Chondrocyte (in vitro differentiated cells): Measurements from ENCODE around the gene ZNF784. TPM values are rescaled to one million over a fixed set of nuclear protein-coding genes. Genes with fewer than 3 reads are reported as not detected.
A peak's percentile ranks its signal among the peaks of the same experiment; 100 is the strongest.

Source experiments
- DNase-seq: peaks from one replicate; pipeline ENCODE4 v3.0.0; 2021; ENCODE audit warnings: mixed read lengths, low spot score
- H3K27ac Mint-ChIP-seq: one replicate; pipeline ENCODE4 v1.8.0; 2021; ENCODE audit warnings: mild to moderate bottlenecking, moderate library complexity, mixed read lengths; ENCODE audit not compliant: unreplicated experiment
- H3K27me3 Mint-ChIP-seq: 2 replicates; pipeline ENCODE4 v1.8.0; 2021; ENCODE audit warnings: low read depth, mixed read lengths
- H3K36me3 Mint-ChIP-seq: 2 replicates; pipeline ENCODE4 v1.8.0; 2021; ENCODE audit warnings: low read depth, mixed read lengths
- H3K4me1 Mint-ChIP-seq: 2 replicates; pipeline ENCODE4 v1.8.0; 2021; ENCODE audit warnings: low read depth, mild to moderate bottlenecking, mixed read lengths
- H3K4me3 Mint-ChIP-seq: one replicate; pipeline ENCODE4 v1.8.0; 2021; ENCODE audit warnings: mild to moderate bottlenecking, moderate library complexity, mixed read lengths; ENCODE audit not compliant: unreplicated experiment
- H3K9me3 Mint-ChIP-seq: 2 replicates; pipeline ENCODE4 v1.8.0; 2021; ENCODE audit warnings: low read depth, mixed read lengths
- total RNA-seq: library from RNA; stranded (reverse); gene quantifications from 3 replicates; pipeline ENCODE4 v1.2.1, GENCODE V29; 2021
- TF ChIP-seq, protein P1 (sequence below): fragments of 200-600 bp; sonication (generic); IDR thresholded peaks from 2 replicates; pipeline ENCODE4 v1.5.0; 2021; ENCODE audit warnings: antibody characterized with exemption, mild to moderate bottlenecking, moderate library complexity

Gene ZNF784
- total RNA-seq, 1 donor from 2014 or later, result 6.4 TPM

DNA sequence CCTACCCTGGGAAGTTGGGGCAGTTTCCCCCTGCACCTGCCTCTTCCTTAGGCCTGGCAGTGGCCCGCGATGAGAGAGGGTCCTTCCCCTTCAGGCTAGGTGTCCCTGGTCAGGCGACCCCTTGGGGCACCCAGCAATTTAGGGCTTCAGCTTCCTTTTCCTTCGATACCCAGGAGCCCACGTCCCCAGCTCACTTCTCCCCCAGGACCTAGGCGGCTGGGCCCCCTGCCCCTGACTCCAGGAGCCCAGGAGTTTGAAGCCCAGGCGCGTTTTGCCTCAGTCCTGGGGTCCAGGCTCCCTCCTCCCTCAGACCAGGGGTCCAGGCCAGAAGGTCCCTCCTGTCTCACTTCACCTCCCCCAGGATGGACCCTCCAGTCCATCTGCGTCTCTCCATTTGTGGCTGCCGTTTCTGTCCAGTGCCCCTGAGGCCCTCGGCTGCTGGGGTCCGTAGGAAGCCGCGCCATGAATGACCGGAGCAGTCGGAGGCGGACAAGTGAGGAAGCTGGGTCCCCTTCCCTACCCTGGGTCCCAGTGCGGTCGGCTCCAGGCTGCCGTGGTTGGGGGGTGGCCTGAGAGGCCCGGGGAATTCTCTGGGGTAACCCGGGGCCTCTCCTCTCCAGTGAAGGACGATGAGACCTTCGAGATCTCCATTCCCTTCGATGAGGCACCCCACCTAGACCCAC lies 24.4 kb upstream of the ZNF784 start:
- peaks cover 53% of the 10 kb centered on the region for H3K4me1 Mint-ChIP-seq

DNA sequence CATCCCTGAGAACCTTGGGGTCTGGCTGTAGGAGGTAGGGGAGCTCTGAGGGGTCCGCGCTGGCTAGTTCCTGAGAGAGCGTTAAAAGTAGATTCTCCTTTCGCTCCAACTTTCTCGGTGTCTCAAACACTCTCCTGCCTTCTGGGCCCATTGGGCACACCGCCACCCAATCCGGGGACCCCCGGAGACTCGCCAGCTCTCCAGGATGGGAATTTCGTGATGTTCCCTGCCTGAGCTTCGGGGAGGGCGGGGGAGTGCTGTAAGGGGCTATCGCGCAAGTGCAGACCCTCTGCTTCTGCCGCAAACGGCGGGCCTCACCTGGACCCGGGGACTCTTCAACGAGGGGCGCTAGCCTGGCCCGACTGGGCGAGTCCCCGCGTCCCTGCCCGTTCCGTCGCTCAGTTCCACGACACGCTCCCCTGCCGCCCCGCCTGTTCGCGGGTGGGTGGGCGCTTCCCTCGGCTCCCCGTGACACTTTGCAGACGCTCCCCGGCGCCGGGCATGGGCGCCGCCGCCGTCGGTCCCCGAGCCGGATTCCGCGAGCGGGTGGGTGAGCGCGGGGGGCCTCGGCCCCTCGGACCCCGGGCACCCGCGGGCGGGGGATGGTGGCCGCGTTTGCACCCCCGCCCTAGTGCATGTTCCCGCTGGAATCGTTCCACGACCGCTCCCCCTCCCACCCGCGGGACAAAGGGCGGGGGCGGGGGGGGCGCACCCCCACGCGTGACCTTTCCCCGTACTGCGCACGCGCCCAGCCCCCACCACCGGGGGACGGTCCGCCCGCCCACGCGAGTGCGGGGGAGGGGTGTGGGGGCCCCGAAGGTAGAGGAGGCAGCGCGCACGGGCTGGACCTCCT lies 23.6 kb upstream of the ZNF784 start, which contains the start of gene CCDC106:
Gene CCDC106 (plus strand): TSS at position 481 of the 853 bp plus-strand sequence. CDS start 835 bp downstream, outside the sequence.
- no peaks in the 10 kb centered on the region for H3K27me3 Mint-ChIP-seq
- DNase-seq, result peak; percentile 93
- no peaks in the 10 kb centered on the region for H3K9me3 Mint-ChIP-seq
- TF ChIP-seq, protein P1, sequence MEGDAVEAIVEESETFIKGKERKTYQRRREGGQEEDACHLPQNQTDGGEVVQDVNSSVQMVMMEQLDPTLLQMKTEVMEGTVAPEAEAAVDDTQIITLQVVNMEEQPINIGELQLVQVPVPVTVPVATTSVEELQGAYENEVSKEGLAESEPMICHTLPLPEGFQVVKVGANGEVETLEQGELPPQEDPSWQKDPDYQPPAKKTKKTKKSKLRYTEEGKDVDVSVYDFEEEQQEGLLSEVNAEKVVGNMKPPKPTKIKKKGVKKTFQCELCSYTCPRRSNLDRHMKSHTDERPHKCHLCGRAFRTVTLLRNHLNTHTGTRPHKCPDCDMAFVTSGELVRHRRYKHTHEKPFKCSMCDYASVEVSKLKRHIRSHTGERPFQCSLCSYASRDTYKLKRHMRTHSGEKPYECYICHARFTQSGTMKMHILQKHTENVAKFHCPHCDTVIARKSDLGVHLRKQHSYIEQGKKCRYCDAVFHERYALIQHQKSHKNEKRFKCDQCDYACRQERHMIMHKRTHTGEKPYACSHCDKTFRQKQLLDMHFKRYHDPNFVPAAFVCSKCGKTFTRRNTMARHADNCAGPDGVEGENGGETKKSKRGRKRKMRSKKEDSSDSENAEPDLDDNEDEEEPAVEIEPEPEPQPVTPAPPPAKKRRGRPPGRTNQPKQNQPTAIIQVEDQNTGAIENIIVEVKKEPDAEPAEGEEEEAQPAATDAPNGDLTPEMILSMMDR, result no peak
- peaks cover 55% of the 10 kb centered on the region for H3K4me1 Mint-ChIP-seq
- peak within 1 kb of the TSS; percentile 82 for H3K4me3 Mint-ChIP-seq
- H3K27ac Mint-ChIP-seq, result peak within 1 kb of the TSS; percentile 79
- H3K36me3 Mint-ChIP-seq, result peaks cover 8% of the 10 kb centered on the region

More for the DNA sequence above, 24.4 kb upstream of the ZNF784 start:
- TF ChIP-seq, protein P1, result no peak
- DNase-seq, result peak; percentile 87
- peak overlapping the region; percentile 41 for H3K27ac Mint-ChIP-seq
- peak overlapping the region; percentile 81 for H3K4me3 Mint-ChIP-seq
- peaks cover 8% of the 10 kb centered on the region for H3K36me3 Mint-ChIP-seq
- H3K27me3 Mint-ChIP-seq, result no peaks in the 10 kb centered on the region
- no peaks in the 10 kb centered on the region for H3K9me3 Mint-ChIP-seq

DNA sequence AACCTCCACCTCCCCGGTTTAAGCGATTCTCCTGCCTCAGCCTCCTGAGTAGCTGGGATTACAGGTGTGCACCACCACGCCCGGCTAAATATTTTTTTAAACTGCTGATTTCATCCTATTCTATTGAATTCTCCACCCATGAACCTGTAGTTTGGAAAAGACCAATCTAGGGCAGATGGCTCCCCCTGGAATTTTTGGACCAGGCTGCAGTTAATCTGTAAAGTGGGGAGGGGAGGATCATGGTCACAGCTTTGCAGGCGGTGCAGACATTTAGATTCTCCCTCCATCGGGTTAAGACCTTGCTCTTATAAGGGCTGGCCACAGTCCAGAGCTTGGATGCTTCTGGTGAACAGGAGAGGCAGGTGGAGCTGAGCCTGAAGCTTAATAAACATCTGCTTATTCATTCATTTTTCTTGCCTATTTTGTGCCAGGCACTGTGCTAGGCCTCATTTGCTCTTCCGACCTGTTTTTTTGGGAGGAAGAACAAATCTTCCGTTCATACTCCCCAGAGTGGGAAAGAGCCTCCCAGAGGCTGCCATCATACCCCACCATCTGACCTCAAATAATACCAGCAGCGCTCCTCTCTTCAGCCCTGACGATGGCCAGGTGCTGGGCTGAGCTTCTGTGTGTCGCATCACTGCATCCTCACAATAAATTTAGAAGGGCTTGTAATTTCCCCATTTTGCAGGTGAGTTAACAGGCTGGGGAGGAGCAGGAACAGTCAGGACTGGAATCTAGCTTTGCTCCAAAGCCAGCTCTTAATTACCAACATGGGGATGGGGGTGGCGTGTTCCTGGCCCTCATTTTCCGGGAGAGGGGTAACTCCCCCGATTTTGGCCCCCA lies 22.7 kb upstream of the ZNF784 start:
- Mint-ChIP-seq H3K27ac (peak overlapping the region; percentile 79), H3K36me3 (peaks cover 8% of the 10 kb centered on the region), H3K27me3 (no peaks in the 10 kb centered on the region), H3K4me3 (peak overlapping the region; percentile 82), H3K4me1 (peaks cover 58% of the 10 kb centered on the region), H3K9me3 (no peaks in the 10 kb centered on the region)
- DNase-seq, result no peak
- TF ChIP-seq, protein P1, result no peak

DNA sequence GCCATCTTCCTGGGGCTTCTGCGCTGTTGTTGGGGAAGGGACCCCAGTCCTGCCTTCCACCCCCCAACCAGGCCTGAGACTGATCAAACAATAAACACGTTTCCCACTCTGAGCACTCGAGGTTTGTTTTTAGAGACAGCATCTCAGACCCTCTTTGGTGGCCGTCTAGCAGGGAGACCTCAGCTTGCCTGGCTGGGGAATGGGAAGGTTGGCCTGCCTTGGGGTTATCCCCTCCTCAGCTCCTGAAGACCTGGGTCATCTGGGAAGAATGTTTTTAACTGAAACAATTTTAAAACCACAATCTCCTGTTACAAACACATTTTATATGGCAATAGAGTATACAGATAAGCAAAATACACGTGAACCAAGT lies 21.1 kb upstream of the ZNF784 start:
- no peaks in the 10 kb centered on the region for H3K9me3 Mint-ChIP-seq
- H3K27ac Mint-ChIP-seq, result no peak overlapping the region
- TF ChIP-seq, protein P1, result no peak
- peaks cover 5% of the 10 kb centered on the region for H3K36me3 Mint-ChIP-seq
- no peak for DNase-seq
- H3K4me1 Mint-ChIP-seq, result peaks cover 58% of the 10 kb centered on the region
- H3K27me3 Mint-ChIP-seq, result no peaks in the 10 kb centered on the region
- H3K4me3 Mint-ChIP-seq, result peak overlapping the region; percentile 4
